Chondrocyte (in vitro differentiated cells): Measurements from ENCODE around the gene SH3RF2. TPM values are rescaled to one million over a fixed set of nuclear protein-coding genes. Genes with fewer than 3 reads are reported as not detected.

ENCODE experiments used
- DNase-seq: peaks from one replicate; pipeline ENCODE4 v3.0.0; 2021; ENCODE audit warnings: mixed read lengths, low spot score
- H3K27ac Mint-ChIP-seq: one replicate; pipeline ENCODE4 v1.8.0; 2021; ENCODE audit warnings: mild to moderate bottlenecking, moderate library complexity, mixed read lengths; ENCODE audit not compliant: unreplicated experiment
- H3K27me3 Mint-ChIP-seq: 2 replicates; pipeline ENCODE4 v1.8.0; 2021; ENCODE audit warnings: low read depth, mixed read lengths
- H3K36me3 Mint-ChIP-seq: 2 replicates; pipeline ENCODE4 v1.8.0; 2021; ENCODE audit warnings: low read depth, mixed read lengths
- H3K4me1 Mint-ChIP-seq: 2 replicates; pipeline ENCODE4 v1.8.0; 2021; ENCODE audit warnings: low read depth, mild to moderate bottlenecking, mixed read lengths
- H3K4me3 Mint-ChIP-seq: one replicate; pipeline ENCODE4 v1.8.0; 2021; ENCODE audit warnings: mild to moderate bottlenecking, moderate library complexity, mixed read lengths; ENCODE audit not compliant: unreplicated experiment
- H3K9me3 Mint-ChIP-seq: 2 replicates; pipeline ENCODE4 v1.8.0; 2021; ENCODE audit warnings: low read depth, mixed read lengths
- total RNA-seq: library from RNA; stranded (reverse); gene quantifications from 3 replicates; pipeline ENCODE4 v1.2.1, GENCODE V29; 2021
- TF ChIP-seq, protein P1 (sequence below): fragments of 200-600 bp; sonication (generic); IDR thresholded peaks from 2 replicates; pipeline ENCODE4 v1.5.0; 2021; ENCODE audit warnings: antibody characterized with exemption, mild to moderate bottlenecking, moderate library complexity

The SH3RF2 gene
- total RNA-seq, 1 donor from 2014 or later: 0.42 TPM

DNA sequence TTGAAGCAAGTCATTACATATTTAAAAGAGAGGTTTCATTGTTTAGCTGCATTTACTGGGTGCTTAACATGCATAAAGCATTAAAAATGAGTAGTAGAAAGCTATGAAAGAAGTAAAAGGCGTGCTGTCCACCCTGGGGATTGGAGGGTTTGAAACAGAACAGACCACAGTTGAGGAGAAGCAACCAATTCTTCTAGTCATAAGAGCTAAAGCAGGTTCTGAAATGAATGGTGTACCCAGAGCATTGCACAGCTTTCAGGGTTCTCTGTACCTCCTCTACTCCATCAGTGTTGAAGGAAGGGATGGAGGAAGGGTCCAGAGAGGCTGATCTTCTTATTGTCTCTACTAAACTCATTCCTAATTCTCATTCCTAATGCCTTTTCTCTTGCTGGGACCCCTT lies 68.9 kb downstream of the SH3RF2 start:
- no peak for DNase-seq
- Mint-ChIP-seq H3K4me1 (peaks cover 14% of the 10 kb centered on the region), H3K9me3 (peaks cover 3% of the 10 kb centered on the region), H3K4me3 (no peak overlapping the region), H3K27me3 (no peaks in the 10 kb centered on the region), H3K36me3 (no peaks in the 10 kb centered on the region), H3K27ac (no peak overlapping the region)
- TF ChIP-seq, protein P1, sequence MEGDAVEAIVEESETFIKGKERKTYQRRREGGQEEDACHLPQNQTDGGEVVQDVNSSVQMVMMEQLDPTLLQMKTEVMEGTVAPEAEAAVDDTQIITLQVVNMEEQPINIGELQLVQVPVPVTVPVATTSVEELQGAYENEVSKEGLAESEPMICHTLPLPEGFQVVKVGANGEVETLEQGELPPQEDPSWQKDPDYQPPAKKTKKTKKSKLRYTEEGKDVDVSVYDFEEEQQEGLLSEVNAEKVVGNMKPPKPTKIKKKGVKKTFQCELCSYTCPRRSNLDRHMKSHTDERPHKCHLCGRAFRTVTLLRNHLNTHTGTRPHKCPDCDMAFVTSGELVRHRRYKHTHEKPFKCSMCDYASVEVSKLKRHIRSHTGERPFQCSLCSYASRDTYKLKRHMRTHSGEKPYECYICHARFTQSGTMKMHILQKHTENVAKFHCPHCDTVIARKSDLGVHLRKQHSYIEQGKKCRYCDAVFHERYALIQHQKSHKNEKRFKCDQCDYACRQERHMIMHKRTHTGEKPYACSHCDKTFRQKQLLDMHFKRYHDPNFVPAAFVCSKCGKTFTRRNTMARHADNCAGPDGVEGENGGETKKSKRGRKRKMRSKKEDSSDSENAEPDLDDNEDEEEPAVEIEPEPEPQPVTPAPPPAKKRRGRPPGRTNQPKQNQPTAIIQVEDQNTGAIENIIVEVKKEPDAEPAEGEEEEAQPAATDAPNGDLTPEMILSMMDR: no peak

DNA sequence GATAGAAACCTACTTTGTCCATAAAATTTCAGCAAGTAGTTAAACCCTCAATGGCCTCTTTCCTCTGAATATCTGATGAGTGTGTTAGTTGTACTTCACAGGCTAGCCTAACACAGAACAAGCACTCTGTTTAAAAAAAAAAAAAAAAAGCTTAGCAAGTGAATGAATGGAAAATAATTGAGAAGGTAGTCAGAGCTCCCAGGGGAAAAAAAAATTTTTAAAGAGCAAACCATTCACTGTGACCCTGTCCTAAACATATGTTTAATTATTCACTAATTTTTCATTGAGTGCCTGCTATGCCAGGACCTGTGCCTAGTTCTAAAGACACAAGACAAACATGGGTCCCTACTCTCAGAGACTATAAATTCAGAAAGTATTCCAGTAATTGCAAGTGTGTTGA lies 69.3 kb downstream of the SH3RF2 start:
- H3K9me3 Mint-ChIP-seq: peaks cover 6% of the 10 kb centered on the region
- no peak for DNase-seq
- TF ChIP-seq, protein P1: no peak
- peaks cover 2% of the 10 kb centered on the region for H3K36me3 Mint-ChIP-seq
- H3K4me1 Mint-ChIP-seq: peaks cover 14% of the 10 kb centered on the region
- no peaks in the 10 kb centered on the region for H3K27me3 Mint-ChIP-seq
- H3K4me3 Mint-ChIP-seq: no peak overlapping the region
- no peak overlapping the region for H3K27ac Mint-ChIP-seq

DNA sequence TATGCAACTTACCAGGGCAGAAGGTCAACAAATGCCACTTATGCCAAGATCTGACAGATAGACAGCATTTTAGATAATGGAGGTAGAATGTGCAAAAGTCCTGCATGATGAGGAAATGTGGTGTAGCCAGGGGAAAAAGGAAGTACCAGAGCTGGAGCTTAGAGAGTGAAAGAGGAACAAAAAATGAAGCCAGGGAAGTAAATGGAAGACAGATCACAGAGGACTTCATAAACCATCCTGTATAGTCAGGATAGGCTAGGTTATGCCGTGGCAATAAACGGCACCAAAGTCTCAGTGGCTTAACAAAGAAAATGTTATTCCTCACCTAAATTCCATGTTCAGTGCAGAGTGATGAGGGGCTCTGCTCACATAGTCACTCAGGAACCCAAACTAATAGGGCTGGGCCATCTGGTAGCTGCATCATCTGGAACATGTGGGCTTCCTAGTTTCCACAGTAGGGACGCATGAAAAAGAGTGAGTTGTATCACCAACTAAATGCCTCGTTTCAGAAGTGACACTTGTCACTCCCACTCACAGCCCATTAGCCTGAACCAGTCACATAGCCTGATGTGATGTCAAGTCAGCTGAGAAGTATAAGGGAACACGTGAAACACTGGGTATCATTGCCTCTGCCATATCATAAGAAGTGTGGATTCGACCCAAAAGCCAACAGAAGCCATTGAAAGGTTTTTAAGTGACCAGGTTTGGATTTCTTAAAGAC lies 70.3 kb downstream of the SH3RF2 start:
- Mint-ChIP-seq H3K4me3 (no peak overlapping the region), H3K36me3 (peaks cover 2% of the 10 kb centered on the region), H3K9me3 (peaks cover 9% of the 10 kb centered on the region), H3K4me1 (peaks cover 14% of the 10 kb centered on the region), H3K27me3 (no peaks in the 10 kb centered on the region), H3K27ac (no peak overlapping the region)
- TF ChIP-seq, protein P1: no peak
- DNase-seq: no peak

- Mint-ChIP-seq H3K4me3 (no peak overlapping the region), H3K4me1 (peaks cover 14% of the 10 kb centered on the region), H3K9me3 (peaks cover 9% of the 10 kb centered on the region), H3K36me3 (peaks cover 2% of the 10 kb centered on the region), H3K27ac (no peak overlapping the region), H3K27me3 (no peaks in the 10 kb centered on the region)
- DNase-seq: no peak
- TF ChIP-seq, protein P1: peak; percentile 13
Observed at GRCh38 chr5:146007270-146007669, 70.9 kb downstream of the SH3RF2 start.

GRCh38 chr5:146007989-146008388 lies 71.6 kb downstream of the SH3RF2 start:
- TF ChIP-seq, protein P1: no peak
- H3K4me1 Mint-ChIP-seq: peaks cover 14% of the 10 kb centered on the region
- H3K9me3 Mint-ChIP-seq: peaks cover 9% of the 10 kb centered on the region
- no peak overlapping the region for H3K4me3 Mint-ChIP-seq
- no peaks in the 10 kb centered on the region for H3K27me3 Mint-ChIP-seq
- H3K36me3 Mint-ChIP-seq: peaks cover 2% of the 10 kb centered on the region
- no peak for DNase-seq
- no peak overlapping the region for H3K27ac Mint-ChIP-seq
